ENCODE measurements around the gene EXTL1.

- TF ChIP-seq POLR2A (IDR thresholded peaks at IDR 0.05) (no peak), CTCF (IDR thresholded peaks at IDR 0.05) (no peak)
Observed at GRCh38 chr1:26029054-26029863, 7.7 kb downstream of the EXTL1 start.
